ENCODE results near the gene PITPNB.

PITPNB gene

GRCh38 chr22:27878541-27878940, 40.5 kb downstream of the PITPNB start:
- no peak for DNase-seq

DNA sequence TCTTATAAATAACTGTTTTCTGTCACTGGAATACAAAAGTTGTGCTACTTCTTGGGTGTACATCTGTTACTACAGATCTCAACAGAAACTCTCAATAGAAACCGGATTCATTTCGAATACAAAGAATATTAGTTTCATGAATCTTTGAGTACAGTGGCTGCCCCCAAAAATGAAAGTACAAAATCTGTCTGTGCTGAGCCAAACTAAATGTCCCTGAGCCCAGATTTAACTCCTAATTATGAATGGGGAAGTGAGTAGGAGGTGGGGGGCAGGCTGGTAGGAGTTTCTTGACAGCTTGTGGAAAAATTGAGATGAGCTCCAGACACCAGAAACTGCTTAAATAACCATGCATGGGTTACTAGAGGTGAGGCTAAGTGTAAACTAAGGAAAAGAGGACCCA, 41.6 kb downstream of the PITPNB start:
- DNase-seq, result no peak

- no peak for DNase-seq
Observed at GRCh38 chr22:27876684-27877083, 42.4 kb downstream of the PITPNB start.

GRCh38 chr22:27875951-27876350, 43.1 kb downstream of the PITPNB start:
- DNase-seq, result peak; percentile 29

DNA sequence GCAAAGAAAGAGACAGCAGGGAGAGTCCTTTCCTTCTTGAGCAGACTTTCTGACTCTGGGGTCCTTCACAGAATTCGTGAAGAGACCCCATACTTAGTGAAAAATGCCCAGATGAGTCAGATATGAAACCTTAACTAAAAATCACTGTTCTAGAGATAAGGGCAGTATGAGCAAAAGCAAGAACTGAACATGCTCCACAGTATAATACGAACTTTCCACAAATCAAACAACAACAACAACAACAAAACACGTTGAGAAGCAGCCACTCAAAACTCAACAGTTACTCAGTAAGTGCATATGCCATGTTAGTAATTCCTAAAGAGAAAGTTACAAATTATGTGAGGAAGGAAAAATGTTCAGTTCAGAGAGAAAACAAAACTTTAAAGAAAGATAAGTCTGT, 44.3 kb downstream of the PITPNB start:
- DNase-seq, result peak; percentile 52

DNA sequence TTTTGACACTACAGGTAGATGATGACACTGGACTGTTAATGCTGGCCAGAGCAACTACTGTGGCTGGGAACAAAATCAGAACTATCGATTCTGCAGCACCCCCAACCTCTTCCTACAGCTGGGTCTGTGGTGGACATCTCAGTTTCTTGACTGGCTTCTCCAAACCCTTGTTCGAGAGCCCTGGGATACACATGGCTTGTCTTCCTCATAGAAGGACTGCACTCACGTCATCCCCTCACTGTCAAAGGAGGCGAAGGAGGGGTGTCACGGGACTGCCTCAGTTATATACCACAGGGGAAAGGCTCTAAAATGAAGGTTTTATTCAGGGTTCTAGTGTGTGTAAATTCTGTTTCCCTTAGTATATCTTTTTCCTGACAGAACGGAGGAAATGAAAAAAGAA, 44.9 kb downstream of the PITPNB start:
- DNase-seq, result no peak

GRCh38 chr22:27873472-27873871, 45.6 kb downstream of the PITPNB start:
- DNase-seq, result no peak

DNA sequence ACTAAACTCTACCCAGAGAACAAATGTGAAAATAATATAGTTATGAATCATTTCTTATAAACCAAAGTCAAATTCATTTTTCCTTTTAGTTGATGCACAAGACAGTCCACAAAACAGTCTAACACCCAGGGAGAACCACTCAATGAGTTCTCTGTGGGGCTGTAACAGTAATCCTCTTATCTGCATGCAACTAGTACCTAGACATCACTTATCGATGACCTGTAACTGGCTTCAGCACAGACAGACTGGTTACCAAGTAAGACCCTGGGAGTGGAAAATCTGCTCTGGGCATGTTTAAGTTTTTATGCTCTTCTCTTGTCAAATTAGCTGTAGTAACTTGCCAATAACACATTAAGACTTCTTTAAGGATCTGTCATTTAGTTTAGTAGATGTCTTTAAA, 46.6 kb downstream of the PITPNB start:
- DNase-seq, result no peak

DNA sequence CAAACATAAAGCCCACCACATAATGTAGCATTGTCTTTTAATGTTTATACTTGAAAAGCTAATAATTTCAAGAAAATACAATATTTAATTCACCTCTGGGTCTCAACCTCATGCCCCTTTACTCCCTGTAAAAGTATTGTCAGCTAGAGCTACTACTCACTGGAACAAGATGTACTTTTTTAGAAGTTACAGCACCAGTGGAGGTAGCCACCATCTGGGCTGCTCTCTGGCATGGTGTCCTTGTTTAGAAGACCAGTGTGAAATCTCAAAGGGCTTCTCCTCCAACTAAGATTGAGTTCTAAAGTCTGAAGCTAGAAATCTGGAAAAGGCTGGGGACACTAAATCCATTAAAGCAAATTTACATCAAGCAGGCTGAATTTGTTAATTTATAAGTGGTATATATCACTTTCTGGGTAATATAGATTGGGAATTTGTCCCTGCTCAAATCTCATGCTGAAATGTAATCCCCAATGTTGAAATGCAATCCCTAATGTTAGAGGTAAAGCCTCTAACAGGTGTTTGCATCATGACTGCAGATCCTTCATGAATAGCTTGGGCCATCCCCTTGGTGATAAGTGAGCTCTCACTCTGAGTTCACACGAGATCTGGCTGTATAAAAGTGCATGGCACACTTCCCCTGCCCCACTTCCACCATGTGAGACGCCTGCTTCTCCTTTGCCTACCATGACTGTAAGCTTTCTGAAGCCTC, 47.6 kb downstream of the PITPNB start:
- DNase-seq, result no peak

GRCh38 chr22:27870234-27871191, 48.5 kb downstream of the PITPNB start:
- DNase-seq, result no peak

DNA sequence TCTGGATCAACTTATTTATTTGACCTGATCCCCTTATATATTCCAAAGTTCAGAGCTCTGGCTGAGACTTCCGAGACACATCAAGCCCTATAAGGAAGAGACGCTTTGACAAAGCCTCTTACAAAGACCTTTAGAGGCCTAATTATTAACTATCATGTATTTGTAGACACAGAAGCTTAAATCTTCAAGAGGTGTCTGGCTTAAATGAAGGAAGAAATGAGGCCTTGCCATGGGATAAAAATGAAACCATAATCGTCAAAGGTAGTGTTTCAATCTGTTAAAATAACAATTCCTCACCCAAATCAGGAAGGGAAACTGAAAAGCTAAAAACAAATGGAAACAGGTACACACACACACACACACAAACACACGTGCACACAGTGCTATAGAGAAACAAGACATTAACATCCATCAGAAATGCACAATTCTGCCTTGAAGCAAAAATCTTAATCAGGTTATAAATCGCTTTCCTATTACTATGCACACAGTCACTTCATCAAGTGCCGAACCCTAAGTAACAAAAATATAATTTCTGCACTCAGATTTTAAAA, 50.2 kb downstream of the PITPNB start:
- no peak for DNase-seq

- DNase-seq, result no peak
Observed at GRCh38 chr22:27867953-27868731, 50.9 kb downstream of the PITPNB start.

DNA sequence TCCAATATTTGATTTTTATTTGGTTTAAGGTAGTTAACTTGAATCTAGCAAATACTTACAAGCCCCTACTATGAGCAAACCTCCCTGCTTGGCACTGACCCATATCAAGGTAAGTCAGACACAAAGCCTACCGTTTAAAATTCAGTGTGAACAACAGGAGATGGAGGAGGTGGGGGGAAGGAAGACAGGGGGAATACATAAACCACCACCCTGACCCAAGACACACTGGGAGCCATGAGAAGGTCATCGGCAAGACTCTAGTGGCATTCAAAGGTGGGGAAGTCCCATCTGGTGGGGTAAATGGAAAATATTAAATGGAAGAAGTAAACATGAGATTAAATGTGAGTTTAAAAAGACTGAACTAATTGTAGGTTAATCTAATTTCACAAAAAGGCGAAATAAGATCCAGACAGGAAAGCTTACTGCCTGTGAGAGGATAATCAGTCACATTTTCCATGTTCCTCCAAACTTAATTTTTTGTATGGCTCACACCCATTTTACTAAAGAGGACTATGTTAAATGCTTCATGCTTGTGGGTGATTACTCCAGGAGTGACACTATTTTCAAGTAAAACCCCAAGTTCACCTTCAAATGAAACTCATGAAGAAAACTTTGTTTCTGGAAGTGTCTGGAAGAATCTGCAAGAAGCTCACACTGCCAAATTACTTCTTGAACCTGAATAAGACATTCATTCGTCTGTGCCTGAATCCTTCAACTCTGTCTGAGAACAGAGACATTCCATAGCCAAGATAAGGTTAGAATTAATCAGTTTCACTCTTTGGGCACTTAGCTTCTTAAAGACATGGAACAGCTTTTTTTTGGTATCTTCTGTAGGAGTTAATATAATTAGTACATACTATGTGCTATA, 51.7 kb downstream of the PITPNB start:
- peak; percentile 12 for DNase-seq

- DNase-seq, result no peak
Observed at GRCh38 chr22:27866135-27867084, 52.6 kb downstream of the PITPNB start.

GRCh38 chr22:27865496-27865895, 53.6 kb downstream of the PITPNB start:
- no peak for DNase-seq

- no peak for DNase-seq
Observed at GRCh38 chr22:27863556-27863955, 55.5 kb downstream of the PITPNB start.

GRCh38 chr22:27863001-27863400, 56.1 kb downstream of the PITPNB start:
- no peak for DNase-seq

GRCh38 chr22:27859336-27859735, 59.7 kb downstream of the PITPNB start:
- DNase-seq, result no peak

DNA sequence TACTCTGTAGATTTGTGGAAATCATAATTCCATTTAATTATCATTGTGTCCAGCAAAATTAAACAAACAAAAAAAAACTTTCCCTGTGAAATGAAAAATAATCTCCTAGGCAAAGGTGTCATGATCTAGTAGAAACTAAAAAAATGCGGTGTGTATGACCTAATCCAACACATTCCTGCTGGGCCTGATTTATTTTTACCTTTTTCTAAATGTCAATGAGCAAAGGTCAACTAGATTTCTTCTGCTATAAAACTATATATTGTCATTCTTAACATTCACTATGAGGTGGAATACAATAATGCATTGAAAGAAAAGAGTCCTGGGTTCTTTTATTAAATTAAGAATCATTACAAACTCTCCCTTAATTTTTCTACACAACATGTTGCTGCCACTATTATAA, 60.4 kb downstream of the PITPNB start:
- DNase-seq, result no peak

GRCh38 chr22:27857443-27857842, 61.6 kb downstream of the PITPNB start:
- DNase-seq, result no peak

DNA sequence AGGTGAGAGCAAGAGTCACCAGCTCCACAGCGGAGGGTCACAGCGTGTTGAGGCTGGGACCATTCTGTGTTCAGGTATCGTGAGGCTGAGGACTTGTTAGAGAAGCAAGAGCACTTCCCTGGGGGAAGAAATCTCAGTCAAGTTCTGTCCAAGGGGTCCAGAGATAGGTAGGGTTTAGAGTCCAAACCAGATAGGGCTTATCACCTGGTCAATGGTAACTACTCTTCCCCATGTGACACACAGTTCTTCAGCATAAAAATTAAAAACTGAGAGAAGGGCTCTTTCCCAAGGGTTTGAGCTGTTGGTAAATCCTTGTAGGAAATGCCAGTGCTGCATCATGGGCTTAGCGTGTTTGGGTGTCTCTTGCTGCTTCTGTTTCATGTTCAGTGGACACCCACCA, 62.7 kb downstream of the PITPNB start:
- DNase-seq, result no peak

Measured in activated CD4-positive, alpha-beta T cell treated with anti-CD3 and anti-CD28 coated beads, Interleukin-2, Interleukin-6, amounts not matched to agents 100 ng/mL and 50 ng/mL, durations not matched to agents 16 hours and 8 hours (primary cell).